ENCODE data around the gene C7orf57.

GRCh38 chr7:48110868-48111267 lies 75.5 kb downstream of the C7orf57 start:
- TF ChIP-seq, protein P1, sequence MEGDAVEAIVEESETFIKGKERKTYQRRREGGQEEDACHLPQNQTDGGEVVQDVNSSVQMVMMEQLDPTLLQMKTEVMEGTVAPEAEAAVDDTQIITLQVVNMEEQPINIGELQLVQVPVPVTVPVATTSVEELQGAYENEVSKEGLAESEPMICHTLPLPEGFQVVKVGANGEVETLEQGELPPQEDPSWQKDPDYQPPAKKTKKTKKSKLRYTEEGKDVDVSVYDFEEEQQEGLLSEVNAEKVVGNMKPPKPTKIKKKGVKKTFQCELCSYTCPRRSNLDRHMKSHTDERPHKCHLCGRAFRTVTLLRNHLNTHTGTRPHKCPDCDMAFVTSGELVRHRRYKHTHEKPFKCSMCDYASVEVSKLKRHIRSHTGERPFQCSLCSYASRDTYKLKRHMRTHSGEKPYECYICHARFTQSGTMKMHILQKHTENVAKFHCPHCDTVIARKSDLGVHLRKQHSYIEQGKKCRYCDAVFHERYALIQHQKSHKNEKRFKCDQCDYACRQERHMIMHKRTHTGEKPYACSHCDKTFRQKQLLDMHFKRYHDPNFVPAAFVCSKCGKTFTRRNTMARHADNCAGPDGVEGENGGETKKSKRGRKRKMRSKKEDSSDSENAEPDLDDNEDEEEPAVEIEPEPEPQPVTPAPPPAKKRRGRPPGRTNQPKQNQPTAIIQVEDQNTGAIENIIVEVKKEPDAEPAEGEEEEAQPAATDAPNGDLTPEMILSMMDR (IDR thresholded peaks at IDR 0.05; ENCODE audit: low read length) = no peak
- TF ChIP-seq EZH2 (optimal IDR thresholded peaks at IDR 0.05; ENCODE audit: low read depth, low read length) = no peak
